Fibroblast of pulmonary artery (primary cell): ENCODE measurements around the gene CLIC3.
"Not testable (repeated sequence)": the region's sequence is repeated elsewhere in the genome, so short reads cannot be mapped to it uniquely, and the experiment has no call there.

Source experiments
- DNase-seq: peaks from one replicate; pipeline ENCODE4 v3.0.0-alpha.2; 2010; ENCODE audit warnings: low read depth
- H3K4me3 ChIP-seq: replicated peaks from 2 replicates; pipeline ENCODE4 v1.5.1; 2011; ENCODE audit warnings: low read depth, mild to moderate bottlenecking, control low read depth, low read length, moderate library complexity
- TF ChIP-seq, protein P1 (sequence below): IDR thresholded peaks from 2 replicates; pipeline ENCODE4 v1.5.1; 2011; ENCODE audit warnings: mild to moderate bottlenecking, control low read depth, low read length, inconsistent platforms; ENCODE audit errors: missing control alignments

Gene CLIC3

DNA sequence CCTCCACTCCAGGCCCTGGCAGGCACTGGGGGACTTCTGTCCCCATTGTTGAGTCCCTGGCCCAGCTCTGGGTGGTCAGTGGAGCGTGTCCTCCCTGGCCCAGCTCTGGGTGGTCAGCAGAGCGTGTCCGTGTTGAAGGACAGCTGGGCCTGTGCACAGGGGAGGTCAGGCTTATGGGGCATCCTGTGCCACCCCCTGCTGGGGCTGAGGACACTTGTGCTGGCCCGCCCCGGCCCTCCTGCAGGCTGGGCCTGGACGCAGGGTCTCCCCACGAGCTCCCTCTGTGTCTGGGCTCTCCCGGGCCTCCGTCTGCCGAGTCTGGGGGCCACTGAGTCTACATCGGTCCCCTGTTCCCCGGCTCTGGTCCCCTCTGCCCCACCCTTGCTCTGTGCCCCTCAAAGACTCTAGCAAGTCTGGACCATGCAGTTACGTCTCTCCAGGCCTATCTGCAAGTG is 11.5 kb upstream of the CLIC3 start:
- no peak overlapping the region for H3K4me3 ChIP-seq
- TF ChIP-seq, protein P1, sequence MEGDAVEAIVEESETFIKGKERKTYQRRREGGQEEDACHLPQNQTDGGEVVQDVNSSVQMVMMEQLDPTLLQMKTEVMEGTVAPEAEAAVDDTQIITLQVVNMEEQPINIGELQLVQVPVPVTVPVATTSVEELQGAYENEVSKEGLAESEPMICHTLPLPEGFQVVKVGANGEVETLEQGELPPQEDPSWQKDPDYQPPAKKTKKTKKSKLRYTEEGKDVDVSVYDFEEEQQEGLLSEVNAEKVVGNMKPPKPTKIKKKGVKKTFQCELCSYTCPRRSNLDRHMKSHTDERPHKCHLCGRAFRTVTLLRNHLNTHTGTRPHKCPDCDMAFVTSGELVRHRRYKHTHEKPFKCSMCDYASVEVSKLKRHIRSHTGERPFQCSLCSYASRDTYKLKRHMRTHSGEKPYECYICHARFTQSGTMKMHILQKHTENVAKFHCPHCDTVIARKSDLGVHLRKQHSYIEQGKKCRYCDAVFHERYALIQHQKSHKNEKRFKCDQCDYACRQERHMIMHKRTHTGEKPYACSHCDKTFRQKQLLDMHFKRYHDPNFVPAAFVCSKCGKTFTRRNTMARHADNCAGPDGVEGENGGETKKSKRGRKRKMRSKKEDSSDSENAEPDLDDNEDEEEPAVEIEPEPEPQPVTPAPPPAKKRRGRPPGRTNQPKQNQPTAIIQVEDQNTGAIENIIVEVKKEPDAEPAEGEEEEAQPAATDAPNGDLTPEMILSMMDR: no peak
- no peak for DNase-seq

DNA sequence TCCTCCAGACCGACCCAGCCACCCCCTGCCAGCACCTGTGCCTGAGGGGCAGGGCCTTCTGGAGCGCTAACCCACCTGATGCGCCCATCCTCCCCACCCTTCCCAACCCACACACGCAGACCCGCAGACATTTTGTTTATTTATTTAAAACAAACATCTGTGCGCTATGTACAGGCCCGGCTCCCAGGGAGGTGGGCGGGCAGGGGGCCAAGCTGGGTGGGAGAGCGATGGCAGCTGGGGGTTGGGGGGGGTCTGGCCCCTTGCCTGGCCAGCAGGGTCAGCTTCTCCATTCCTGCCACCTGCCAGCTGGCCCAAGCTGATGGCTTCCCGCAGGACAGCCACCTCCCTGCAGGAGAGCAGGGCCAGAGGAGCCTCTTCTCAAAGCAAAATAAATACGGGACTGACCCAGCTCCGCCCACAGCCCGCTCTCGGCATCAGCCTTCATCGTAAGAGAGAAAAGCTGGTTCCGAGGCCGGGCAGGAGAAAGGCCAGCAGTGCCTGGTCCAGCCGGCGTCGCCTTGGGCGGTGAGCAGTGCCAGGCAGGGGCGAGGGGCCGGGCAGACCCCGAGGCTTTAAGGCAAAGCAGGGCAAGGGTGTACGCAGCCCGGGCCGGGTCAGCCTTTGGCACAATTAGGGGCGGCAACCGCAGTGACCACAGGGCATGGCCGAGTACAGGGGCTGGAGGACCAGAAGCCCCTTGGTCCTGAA is 10.9 kb upstream of the CLIC3 start:
- H3K4me3 ChIP-seq: no peak overlapping the region
- TF ChIP-seq, protein P1: no peak
- no peak for DNase-seq

DNA sequence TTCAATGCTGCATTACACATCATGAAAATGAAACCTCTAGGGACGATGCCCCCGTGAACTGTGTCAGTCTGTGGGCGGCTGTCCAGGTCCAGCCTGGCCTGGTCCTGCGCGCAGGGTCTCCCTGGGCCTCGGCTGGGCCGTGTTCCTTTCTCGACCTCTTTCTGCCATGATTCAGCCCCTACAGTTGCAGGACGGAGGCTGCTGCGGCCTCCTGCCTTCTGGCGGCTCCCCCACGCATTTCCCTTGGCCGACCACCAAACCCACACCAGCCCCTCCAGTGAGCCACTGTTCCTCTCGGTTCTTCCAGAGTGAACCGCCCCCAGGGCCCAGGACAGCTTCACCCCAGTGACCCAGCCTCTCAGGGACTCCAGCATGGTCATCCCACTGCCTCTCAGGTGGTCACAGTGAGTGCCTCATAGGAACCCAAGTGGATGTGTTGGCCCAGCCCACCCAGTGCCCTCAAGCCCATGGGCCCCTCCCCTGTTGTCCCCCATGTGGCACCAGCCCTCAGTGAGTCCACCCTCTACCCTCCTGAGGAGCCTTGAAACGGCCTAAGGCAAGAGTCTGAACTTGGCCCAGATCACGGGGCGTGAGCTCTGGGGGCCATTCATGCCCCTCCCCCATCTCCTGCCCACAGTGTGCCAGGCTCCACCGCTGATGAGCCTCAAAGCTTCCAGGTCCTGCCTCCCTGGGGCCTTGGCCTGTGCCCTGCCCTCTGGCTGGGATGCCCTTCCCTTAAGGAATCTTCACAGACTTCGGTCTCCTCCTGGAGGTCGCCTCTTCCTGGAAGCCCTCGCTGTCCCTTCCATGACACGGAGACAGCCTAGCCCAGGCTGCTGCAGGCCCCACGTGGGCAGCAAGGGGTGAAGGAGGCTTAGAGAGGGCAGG is 10.0 kb upstream of the CLIC3 start:
- H3K4me3 ChIP-seq: no peak overlapping the region
- DNase-seq: peak; percentile 43
- TF ChIP-seq, protein P1: no peak

DNA sequence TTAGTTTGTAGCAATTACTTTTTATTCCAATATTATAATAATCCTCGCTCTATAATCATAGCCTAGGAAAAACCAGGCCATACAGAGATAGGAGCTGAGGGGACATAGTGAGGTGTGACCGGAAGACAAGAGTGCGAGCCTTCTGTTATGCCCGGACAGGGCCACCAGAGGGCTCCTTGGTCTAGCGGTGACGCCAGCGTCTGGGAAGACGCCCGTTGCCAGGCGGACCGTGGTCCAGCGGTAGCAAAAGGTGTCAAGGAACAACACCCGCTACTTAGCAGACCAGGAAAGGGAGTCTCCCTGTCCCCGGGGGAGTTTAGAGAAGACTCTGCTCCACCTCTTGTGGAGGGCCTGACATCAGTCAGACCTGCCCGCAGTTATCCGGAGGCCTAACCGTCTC is 7.9 kb upstream of the CLIC3 start:
- TF ChIP-seq, protein P1: peak; percentile 26
- not testable (repeated sequence) for DNase-seq, H3K4me3 ChIP-seq

DNA sequence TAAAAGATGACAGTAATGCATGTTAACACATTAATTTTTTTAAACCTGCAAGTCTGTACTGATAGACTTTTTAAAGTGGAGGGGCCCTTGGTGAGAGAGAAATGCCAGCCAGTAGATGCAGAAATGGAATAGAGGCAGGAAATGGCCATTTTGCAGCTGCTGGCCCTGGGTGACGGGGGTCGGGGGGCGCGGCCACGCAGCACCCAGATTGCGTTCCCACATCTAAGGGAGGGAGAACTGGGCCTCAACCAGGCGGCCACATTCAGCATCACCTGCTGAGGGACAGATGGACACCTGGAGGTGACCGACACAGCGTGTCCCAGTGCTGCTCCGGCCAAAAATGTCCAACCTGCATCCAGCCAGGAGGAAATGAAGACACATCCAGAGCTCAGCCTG is 6.3 kb upstream of the CLIC3 start:
- no peak for DNase-seq
- no peak overlapping the region for H3K4me3 ChIP-seq
- TF ChIP-seq, protein P1: no peak

DNA sequence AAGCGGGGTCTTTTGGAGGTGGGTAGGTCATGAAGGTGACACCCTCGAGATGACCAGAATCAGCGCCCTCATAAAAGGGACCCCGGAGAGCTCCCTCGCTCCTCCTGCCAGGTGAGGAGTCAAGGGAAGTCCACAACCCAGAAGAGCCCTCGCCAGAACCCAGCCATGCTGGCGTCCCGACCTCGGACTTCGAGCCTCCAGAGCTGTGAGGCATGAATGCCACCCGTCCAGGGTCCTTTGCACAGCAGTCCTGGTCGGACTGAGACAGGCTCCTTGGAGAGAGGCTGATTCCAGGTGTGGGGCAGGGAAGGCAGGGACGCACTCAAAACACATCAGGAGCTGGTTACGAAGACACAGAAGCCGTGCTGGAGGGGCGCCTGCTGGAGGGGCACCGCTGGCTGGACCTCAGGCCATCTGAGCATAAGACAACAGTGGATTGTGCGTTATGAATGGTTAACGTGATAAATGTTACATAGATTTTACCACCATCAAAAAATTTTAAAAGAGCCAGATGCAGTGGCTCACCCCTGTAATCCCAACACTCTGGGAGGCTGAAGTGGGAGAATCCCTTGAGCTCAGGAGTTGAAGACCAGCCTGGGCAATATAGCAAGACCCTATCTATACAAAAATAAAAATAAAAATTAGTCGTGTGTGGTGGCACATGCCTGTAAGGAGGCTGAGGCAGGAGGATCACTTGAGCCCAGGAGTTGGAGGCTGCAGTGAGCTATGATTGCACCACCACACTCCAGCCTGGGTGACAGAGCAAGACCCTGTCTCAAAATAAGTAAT is 5.7 kb upstream of the CLIC3 start:
- no peak overlapping the region for H3K4me3 ChIP-seq
- TF ChIP-seq, protein P1: no peak
- no peak for DNase-seq
